ENCODE results near the gene RAB3IL1. TPM values are rescaled to one million over a fixed set of nuclear protein-coding genes. Genes with fewer than 3 reads are reported as not detected.

Gene RAB3IL1
- total RNA-seq, 6 donors from 2014 or later, result 4.4 to 20.7 (median 10.0) TPM

DNA sequence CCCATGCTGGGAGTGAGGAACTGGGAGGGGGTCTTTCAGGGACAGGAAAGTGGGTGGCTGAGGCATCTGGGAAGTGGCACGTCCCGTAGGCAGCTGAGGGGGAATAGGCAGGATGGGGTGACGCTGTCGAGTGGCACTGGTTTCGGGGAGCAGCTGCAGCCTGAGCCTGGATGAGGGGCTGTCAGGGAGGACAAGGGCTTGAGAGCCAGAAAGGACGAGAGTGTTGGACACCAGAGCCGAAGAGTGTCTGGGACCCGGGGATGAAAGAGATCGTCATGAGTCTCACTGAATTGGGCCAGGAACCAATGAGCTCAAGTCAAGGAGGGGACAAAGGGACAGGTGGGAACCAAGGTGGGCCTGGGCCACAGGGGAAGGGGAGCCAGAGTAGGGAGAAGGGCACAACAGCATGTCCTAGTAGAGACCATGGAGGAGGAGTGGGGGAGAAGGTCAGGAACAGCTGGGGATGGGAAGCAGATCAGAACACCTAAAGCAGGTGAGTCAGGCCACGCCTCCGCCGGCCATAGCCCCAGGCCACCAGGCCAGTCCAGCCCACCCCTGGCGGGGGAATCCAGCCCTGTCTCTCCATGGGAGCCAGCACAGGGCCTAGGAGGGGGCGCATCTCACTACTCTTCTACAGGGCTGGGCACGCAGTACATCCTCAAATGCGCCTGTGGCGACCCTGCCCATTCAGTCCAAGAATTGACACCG is 4.2 kb downstream of the RAB3IL1 start:
- no peak overlapping the region for H3K4me3 ChIP-seq
- DNase-seq (peak in 1 of 2 donors; percentile 19), ATAC-seq (ENCODE audit: low FRiP score in 2 of 2) (no peak)
- TF ChIP-seq EP300 (IDR thresholded peaks at IDR 0.05) (no peak), POLR2A (IDR thresholded peaks at IDR 0.05) (no peak), POLR2AphosphoS5 (IDR thresholded peaks at IDR 0.05) (no peak)
- TF ChIP-seq, protein P1, sequence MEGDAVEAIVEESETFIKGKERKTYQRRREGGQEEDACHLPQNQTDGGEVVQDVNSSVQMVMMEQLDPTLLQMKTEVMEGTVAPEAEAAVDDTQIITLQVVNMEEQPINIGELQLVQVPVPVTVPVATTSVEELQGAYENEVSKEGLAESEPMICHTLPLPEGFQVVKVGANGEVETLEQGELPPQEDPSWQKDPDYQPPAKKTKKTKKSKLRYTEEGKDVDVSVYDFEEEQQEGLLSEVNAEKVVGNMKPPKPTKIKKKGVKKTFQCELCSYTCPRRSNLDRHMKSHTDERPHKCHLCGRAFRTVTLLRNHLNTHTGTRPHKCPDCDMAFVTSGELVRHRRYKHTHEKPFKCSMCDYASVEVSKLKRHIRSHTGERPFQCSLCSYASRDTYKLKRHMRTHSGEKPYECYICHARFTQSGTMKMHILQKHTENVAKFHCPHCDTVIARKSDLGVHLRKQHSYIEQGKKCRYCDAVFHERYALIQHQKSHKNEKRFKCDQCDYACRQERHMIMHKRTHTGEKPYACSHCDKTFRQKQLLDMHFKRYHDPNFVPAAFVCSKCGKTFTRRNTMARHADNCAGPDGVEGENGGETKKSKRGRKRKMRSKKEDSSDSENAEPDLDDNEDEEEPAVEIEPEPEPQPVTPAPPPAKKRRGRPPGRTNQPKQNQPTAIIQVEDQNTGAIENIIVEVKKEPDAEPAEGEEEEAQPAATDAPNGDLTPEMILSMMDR (IDR thresholded peaks at IDR 0.05), result no peak
- H3K4me1 ChIP-seq, result peaks cover 13 to 24% (median 19%) of the 10 kb centered on the region in 4 donors
- H3K9me3 ChIP-seq, result no peaks in the 10 kb centered on the region
- no peak overlapping the region for H3K27ac ChIP-seq
- 82 to 84% methylated on average over 17 to 18 of the region's 18 CpGs for WGBS, 2 donors
- no peaks in the 10 kb centered on the region for H3K36me3 ChIP-seq
- H3K27me3 ChIP-seq, result peaks cover 0 to 8% (median under 1%) of the 10 kb centered on the region in 4 donors

- TF ChIP-seq POLR2AphosphoS5 (IDR thresholded peaks at IDR 0.05), result peak; percentile 33 to 46
- TF ChIP-seq EP300 (IDR thresholded peaks at IDR 0.05), result no peak
- Histone ChIP-seq H3K4me1 (peaks cover 7 to 18% (median 13%) of the 10 kb centered on the region in 4 donors), H3K4me3 (no peak overlapping the region), H3K27ac (no peak overlapping the region), H3K9me3 (no peaks in the 10 kb centered on the region), H3K36me3 (no peaks in the 10 kb centered on the region), H3K27me3 (peaks cover 0 to 5% (median 0%) of the 10 kb centered on the region in 4 donors)
- DNase-seq (peak in 1 of 2 donors; percentile 83), ATAC-seq (ENCODE audit: low FRiP score in 2 of 2) (peak; percentile 41 to 63)
- WGBS, 2 donors, result 65 to 78% methylated on average over 6 of the region's 6 CpGs
Observed at GRCh38 chr11:61912530-61912898, 4.9 kb downstream of the RAB3IL1 start.

DNA sequence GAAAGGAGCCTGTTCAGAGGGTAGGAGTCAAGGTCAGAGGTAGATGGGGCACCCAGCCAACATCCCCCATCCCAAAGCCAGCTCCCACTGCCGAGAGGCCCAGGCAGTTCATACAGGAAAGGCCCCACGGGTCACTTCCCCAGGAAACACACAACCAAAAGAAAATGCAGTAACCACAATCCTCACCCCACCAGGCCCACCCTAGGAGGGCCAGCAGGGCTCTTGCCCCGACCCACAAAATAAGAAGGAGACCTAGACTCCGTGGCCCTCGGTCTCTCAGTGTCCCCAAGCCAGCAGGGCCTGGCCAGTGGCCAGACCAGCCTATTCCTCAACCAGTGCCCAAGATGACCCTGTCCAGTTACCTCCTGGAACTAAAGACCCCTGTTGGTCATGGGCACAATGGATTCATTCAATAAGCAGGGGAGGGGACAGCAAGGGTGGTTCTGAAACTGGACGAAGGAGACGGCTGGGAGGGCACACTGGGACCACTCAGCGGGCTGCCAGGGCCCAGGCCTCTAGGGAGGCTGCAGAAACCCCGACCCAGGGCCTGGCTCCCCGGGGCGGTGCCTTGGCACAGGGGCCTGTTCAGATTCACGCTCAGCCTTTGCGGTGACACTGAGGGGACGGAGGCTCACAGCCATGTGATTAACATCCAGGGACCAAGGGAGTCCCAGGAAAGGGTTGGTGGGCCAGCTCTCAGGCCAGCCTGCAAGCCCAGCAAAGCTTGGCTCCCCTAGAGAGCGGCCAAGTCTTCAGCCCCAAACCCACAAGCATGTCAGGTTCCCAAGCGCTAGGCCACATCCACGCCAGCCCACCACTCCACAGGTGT is 5.5 kb downstream of the RAB3IL1 start:
- Histone ChIP-seq H3K9me3 (no peaks in the 10 kb centered on the region), H3K4me3 (no peak overlapping the region), H3K36me3 (peaks cover 0 to 3% (median 0%) of the 10 kb centered on the region in 4 donors), H3K27ac (no peak overlapping the region), H3K27me3 (no peaks in the 10 kb centered on the region), H3K4me1 (peaks cover 6 to 12% (median 9%) of the 10 kb centered on the region in 4 donors)
- TF ChIP-seq POLR2A (IDR thresholded peaks at IDR 0.05) (no peak), EP300 (IDR thresholded peaks at IDR 0.05) (no peak), POLR2AphosphoS5 (IDR thresholded peaks at IDR 0.05) (no peak)
- TF ChIP-seq, protein P1 (IDR thresholded peaks at IDR 0.05), result no peak
- ATAC-seq (ENCODE audit: low FRiP score in 2 of 2), result no peak
- WGBS, 2 donors, result 73 to 81% methylated on average over 9 to 16 of the region's 17 CpGs
- DNase-seq, result no peak

DNA sequence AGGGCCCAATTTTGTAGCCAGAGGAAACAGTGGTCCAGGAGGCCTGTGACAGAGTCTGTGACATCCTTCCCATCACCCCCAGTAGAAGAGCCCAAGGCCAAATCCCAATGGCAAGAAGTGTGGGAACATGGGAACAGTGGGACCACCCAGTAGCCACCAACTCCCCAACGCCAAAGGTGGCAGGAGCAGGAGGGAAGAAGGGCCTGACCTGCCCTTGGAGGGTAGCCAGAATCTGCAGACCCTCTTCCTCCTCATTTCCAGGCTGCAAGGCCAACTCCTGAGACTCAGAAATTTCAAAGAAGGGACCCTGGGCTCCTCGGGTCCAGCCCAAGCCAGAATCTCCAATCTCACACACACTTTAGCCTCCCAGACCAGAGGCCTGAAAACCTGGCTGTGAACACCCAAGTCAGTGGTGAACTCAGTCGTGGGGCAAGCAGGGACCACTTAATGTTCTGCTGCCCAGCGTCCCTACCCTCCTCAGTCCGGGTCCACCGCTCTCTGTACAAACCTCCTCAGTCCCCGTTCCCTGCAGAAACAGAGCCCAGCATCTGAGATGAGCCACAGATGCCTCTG is 6.2 kb downstream of the RAB3IL1 start:
- Histone ChIP-seq H3K9me3 (no peaks in the 10 kb centered on the region), H3K4me1 (peaks cover 4 to 6% (median 5%) of the 10 kb centered on the region in 4 donors), H3K4me3 (no peak overlapping the region), H3K36me3 (peaks cover 0 to 10% (median 2%) of the 10 kb centered on the region in 4 donors), H3K27ac (no peak overlapping the region), H3K27me3 (no peaks in the 10 kb centered on the region)
- DNase-seq (no peak), ATAC-seq (ENCODE audit: low FRiP score in 2 of 2) (no peak)
- TF ChIP-seq, protein P1 (IDR thresholded peaks at IDR 0.05), result no peak
- TF ChIP-seq POLR2A (IDR thresholded peaks at IDR 0.05) (no peak), POLR2AphosphoS5 (IDR thresholded peaks at IDR 0.05) (no peak), EP300 (IDR thresholded peaks at IDR 0.05) (no peak)
- 77 to 80% methylated on average over 4 to 7 of the region's 7 CpGs for WGBS, 2 donors
